Measurements from ENCODE around the gene ADH1A.
"Not testable (repeated sequence)": the region's sequence is repeated elsewhere in the genome, so short reads cannot be mapped to it uniquely, and the experiment has no call there.

ADH1A gene

DNA sequence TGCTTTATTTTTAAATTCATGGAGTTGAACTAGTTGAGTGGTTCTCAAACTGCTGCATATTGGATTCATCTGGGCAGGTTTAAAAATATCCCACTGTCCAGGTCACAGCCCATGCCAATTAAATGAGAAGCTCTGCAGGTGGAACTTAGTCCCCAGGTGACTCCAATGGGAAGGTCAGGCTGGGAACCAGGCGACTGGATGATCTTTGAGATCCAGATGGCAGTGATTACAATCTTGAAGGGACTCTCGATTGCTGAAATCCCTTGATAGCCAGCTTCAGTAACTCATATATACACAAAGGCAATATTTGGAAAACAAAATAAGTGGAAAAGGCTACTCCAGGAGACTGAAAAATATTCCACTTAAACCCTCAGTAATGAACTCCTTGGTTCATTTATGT is 8.1 kb downstream of the ADH1A start:
- DNase-seq (ENCODE audit: low spot score) (no peak), FAIRE-seq (no peak)

GRCh38 chr4:99281261-99281660 is 9.5 kb downstream of the ADH1A start:
- FAIRE-seq, result no peak
- no peak for DNase-seq (ENCODE audit: low spot score)

DNA sequence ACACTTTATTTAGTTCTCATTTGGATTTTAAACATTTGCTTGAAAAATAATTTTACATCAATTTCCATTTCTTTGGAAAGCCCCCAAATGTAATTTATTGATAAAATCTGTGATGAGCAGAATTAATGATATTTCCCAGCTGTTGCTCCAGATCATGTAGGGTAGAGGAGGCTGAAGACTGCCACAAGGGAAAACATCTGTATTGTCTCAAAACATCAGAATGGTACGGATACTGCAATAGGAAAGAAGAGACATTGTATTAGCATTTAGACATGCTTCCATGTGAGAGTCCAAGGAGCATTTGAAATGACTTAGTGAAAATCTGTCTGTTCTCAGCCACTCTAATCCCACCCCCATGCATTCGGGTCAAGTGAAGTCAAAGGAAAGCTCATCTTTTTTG is 14.4 kb downstream of the ADH1A start:
- no peak for DNase-seq (ENCODE audit: low spot score)
- no peak for FAIRE-seq

DNA sequence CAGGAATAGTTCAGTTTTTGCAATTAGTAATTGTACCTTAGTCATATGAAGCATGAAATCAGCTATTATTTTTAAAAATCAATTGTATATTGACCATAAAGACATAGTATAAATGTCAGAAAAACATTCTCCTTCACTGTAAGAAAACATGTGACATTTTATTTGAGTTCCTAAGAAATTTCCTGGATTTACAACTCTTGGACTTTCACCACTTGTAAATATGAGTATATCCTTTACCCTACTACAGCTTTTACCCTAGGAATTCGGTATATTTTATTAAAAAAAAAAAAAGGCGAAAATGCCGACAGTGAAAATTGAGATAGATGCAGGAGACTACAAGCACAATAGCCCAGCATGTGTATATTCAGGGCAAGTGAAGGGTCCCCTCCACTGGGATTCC is 14.9 kb downstream of the ADH1A start:
- FAIRE-seq, result no peak
- no peak for DNase-seq (ENCODE audit: low spot score)

DNA sequence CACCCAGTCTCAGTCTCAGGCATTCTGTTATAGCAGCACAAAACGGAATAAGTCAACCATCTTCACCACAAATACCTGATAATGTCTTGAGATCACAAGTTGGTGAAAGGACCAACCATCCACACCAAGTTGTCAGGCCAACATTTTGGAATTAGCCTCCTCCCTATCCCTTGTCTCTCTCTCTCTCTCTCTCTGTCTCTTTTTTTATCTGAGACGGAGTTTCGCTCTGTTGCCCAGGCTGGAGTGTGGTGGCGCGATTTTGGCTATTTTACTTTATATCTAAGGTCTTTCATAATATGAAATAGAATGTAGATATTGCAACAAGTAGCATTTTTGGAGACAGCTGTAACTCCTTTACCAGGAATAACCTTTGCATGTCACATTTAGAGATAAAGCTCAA is 15.7 kb downstream of the ADH1A start:
- DNase-seq (ENCODE audit: low spot score), result no peak
- FAIRE-seq, result no peak

- DNase-seq (ENCODE audit: low spot score) (no peak), FAIRE-seq (no peak)
These were observed 17.1 kb downstream of the ADH1A start for GRCh38 chr4:99273704-99274103.

GRCh38 chr4:99264927-99265326 is 25.9 kb downstream of the ADH1A start:
- DNase-seq (ENCODE audit: low spot score) (no peak), FAIRE-seq (no peak)

- FAIRE-seq (no peak), DNase-seq (ENCODE audit: low spot score) (no peak)
These were observed 38.0 kb downstream of the ADH1A start for GRCh38 chr4:99252746-99253145.

- no peak for FAIRE-seq
- no peak for DNase-seq (ENCODE audit: low spot score)
These were observed 42.1 kb downstream of the ADH1A start for GRCh38 chr4:99248714-99249113.

DNA sequence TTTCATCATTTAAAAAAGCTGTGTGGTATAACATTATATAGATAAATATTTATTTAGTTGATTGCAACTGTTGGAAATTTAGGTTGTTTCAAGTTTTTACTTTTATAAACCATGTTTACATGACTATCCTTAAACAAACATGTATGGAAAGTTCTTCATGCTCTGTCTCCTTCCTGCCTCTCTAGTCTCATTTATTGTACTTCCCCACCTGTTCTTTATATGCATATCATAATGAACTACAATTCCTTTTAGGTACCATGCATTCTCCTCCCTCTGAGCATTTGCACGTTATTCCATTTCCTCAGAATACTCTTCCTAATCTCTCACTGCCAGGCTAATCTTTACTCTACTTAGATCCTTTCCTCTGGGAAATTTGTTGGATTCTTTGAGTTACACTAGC is 54.8 kb downstream of the ADH1A start:
- DNase-seq (ENCODE audit: low spot score) (no peak), FAIRE-seq (no peak)

DNA sequence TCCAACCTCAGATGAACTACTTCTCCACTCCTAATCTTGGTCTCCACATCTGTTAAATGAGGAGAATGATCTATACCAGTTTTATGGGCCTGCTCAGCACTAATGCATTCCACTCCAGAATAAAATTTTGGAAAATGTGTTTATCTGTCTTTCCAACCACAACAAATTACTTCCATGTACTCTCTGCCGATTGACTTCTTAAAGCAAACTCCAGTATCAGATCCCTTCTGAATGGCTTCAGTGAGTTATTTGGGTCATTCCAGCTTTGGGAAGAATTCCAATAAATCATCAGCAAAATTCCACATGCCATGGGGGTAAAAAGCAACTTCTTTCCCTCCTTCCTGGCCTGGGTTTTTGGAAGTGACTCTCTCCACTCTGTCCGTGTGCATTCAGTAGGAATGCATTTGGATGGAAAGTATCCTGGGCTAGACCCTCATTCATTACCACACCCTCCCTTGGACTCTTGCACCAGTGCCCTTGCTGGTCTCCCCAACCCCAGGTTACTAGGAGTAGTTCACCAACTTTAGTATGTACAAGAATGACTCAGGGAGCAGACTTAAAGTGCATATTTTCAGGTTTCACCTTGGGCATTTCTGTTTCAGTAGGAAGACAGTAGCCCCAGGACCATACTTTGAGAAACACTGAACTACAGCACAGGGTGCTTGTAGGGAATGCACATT is 56.3 kb downstream of the ADH1A start:
- no peak for FAIRE-seq

GRCh38 chr4:99233397-99233796 is 57.4 kb downstream of the ADH1A start:
- FAIRE-seq; DNase-seq (ENCODE audit: low spot score): not testable (repeated sequence)

More for the DNA sequence above, 56.3 kb downstream of the ADH1A start:
- no peak for DNase-seq (ENCODE audit: low spot score)

GRCh38 chr4:99228706-99229105 is 62.1 kb downstream of the ADH1A start:
- DNase-seq (ENCODE audit: low spot score); FAIRE-seq: not testable (repeated sequence)

DNA sequence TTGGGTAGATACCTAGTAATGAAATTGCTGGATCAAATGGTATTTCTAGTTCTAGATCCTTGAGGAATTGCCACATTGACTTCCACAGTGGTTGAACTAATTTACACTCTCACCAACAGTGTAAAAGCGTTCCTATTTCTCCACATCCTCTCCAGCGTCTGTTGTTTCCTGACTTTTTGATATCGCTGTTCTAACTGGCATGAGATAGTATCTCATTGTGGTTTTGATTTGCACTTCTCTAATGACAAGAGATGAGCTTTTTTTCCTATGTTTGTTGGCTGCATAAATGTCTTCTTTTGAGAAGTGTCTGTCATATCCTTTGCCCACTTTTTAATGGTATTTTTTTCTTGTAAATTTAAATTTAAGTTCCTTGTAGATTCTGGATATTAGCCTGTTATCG is 63.1 kb downstream of the ADH1A start:
- not testable (repeated sequence) for FAIRE-seq; DNase-seq (ENCODE audit: low spot score)

Measured in RCC 7860 (cell line).